ENCODE results near the gene UNKL. TPM values are rescaled to one million over a fixed set of nuclear protein-coding genes. Genes with fewer than 3 reads are reported as not detected.

The UNKL gene
- polyA plus RNA-seq, 1 experiment, result 15.4 TPM

DNA sequence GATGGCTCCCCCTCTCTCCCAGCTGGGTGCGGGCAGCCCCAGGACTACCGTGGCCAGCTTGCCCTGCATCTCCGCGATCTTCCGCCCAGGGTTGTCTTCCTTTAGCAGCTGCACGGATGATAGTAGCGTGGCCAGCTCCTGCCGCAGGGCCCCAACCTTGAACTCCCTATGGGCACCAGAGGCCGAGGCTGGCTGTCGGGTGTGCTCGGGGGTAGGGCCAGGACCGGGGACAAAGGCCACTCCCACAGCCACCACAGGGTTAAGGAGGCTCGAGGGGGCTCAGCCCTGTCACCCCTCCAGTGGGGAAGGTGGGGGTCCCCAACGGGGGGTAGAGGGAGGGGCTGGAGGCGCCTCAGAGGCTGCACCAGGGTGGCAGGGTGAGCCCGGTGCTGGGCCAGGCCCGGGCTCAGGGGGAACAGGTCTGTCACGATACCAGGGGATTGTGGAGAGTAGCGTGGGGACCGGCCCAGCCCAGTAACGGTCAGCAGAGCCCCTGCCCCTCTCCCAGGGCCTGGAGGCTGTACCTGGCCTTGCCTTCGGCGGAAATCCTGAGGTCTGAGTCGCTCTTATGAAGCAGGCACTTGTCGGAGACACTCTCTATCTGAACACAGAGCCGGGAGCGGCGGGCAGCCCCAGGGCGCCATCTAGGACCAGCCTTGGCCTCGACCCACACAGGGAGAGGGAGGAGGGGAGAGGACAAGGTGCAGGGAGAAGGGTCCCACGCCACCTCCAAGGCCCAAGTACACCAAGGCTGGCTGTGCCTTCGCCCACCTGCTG, 21.6 kb upstream of the UNKL start:
- CTCF ChIA-PET, result no interaction called here
- TF ChIP-seq, protein P1, sequence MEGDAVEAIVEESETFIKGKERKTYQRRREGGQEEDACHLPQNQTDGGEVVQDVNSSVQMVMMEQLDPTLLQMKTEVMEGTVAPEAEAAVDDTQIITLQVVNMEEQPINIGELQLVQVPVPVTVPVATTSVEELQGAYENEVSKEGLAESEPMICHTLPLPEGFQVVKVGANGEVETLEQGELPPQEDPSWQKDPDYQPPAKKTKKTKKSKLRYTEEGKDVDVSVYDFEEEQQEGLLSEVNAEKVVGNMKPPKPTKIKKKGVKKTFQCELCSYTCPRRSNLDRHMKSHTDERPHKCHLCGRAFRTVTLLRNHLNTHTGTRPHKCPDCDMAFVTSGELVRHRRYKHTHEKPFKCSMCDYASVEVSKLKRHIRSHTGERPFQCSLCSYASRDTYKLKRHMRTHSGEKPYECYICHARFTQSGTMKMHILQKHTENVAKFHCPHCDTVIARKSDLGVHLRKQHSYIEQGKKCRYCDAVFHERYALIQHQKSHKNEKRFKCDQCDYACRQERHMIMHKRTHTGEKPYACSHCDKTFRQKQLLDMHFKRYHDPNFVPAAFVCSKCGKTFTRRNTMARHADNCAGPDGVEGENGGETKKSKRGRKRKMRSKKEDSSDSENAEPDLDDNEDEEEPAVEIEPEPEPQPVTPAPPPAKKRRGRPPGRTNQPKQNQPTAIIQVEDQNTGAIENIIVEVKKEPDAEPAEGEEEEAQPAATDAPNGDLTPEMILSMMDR (IDR thresholded peaks at IDR 0.05; ENCODE audit: insufficient read depth, low read depth, low read length), result no peak
- POLR2A ChIA-PET, result no interaction called here

DNA sequence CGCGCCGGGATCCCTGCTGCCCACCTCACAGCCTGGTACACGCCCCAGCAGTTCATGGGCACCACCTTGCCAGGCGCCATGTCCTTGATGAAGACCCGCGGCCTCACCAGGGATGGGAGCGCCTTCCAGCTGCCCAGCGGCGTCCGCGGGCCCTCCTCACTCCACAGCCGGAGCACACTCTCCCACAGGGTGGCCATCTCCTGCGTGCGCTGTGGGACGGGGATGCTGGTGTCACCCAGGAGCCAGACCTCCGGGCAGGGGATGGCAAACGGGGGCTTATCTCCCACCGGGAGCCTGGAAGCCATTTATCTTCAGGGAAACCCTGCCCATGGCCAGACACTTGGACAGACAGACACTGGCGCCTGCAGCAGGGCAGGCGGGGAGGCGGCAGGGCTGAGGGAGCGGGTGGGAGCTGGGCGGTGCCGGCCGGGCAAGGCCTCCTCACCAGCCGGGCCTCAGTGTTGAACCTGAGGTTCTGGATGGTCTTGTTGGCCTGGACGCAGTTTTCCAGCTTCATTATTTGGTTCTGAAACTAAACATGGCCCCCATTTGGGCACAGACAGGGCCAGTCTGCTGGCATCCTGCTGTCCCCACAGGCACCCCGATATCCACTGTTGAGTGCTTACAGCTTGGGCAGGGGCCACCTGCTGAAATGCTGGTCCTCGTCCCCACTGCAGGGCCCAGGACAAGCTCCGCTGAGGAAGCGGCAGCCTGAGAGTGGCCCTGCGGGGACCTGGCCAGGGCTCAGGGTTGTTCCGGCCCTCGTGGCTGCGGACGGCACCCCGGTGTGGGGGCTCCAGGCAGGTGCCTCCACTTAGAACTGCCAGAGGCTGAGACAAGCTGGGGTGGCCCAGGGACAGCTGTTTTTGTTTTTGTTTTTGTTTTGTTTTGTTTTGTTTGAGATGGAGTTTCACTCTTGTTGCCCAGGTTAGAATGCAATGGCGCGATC, 20.4 kb upstream of the UNKL start:
- ChIA-PET POLR2A (no interaction called here), CTCF (no interaction called here)

More for the DNA sequence above, 21.6 kb upstream of the UNKL start:
- Histone ChIP-seq H3K27me3 (ENCODE audit: control insufficient read depth, insufficient read depth, low read length) (no peaks in the 10 kb centered on the region), H3K4me3 (ENCODE audit: low read depth, low read length) (no peak overlapping the region), H3K36me3 (ENCODE audit: control insufficient read depth, insufficient read depth, low read length) (no peaks in the 10 kb centered on the region)
- no peak for DNase-seq (ENCODE audit: low read depth)

DNA sequence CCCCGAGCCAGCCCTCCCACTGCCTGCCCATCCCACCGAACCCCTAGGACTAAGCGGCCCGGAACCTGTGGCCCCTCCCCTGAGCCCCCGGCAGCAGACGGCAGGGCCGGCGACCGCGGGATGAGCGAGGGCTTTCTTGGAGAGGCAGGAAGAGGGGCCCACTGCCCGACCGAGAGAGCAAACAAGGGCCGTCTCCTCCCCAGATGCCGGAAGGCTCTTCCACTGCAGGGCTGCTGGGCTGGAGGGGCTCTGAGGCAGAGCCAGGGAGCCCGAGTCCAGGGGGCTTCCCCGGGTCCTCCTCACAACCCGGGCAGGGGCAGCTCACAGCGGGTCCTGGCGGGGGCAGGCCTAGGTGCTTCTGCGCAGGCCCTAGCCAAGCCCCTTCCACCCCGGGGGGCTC, 19.3 kb upstream of the UNKL start:
- DNase-seq (ENCODE audit: low read depth), result no peak
- H3K4me3 ChIP-seq (ENCODE audit: low read depth, low read length), result no peak overlapping the region
- CTCF ChIA-PET, result no interaction called here
- POLR2A ChIA-PET, result no interaction called here
- TF ChIP-seq, protein P1 (IDR thresholded peaks at IDR 0.05; ENCODE audit: insufficient read depth, low read depth, low read length), result no peak
- H3K27me3 ChIP-seq (ENCODE audit: control insufficient read depth, insufficient read depth, low read length), result no peaks in the 10 kb centered on the region
- no peaks in the 10 kb centered on the region for H3K36me3 ChIP-seq (ENCODE audit: control insufficient read depth, insufficient read depth, low read length)

More for the DNA sequence above, 20.4 kb upstream of the UNKL start:
- Histone ChIP-seq H3K4me3 (ENCODE audit: low read depth, low read length) (no peak overlapping the region), H3K36me3 (ENCODE audit: control insufficient read depth, insufficient read depth, low read length) (no peaks in the 10 kb centered on the region), H3K27me3 (ENCODE audit: control insufficient read depth, insufficient read depth, low read length) (no peaks in the 10 kb centered on the region)
- TF ChIP-seq, protein P1 (IDR thresholded peaks at IDR 0.05; ENCODE audit: insufficient read depth, low read depth, low read length), result no peak
- no peak for DNase-seq (ENCODE audit: low read depth)

DNA sequence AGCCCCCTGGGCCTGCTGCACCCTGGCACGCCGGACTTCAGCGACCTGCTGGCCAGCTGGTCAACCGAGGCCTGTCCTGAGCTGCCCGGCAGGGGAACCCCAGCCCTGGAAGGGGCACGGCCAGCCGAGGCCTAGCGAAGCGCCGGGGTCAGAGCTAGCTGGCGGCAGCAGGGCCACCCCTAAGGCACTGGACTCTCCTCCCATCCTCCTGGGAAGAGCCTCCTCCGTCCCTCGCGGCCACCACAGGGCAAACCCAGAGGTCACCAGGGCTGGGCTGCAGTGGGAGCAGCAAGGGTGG, 18.7 kb upstream of the UNKL start:
- no peaks in the 10 kb centered on the region for H3K36me3 ChIP-seq (ENCODE audit: control insufficient read depth, insufficient read depth, low read length)
- TF ChIP-seq, protein P1 (IDR thresholded peaks at IDR 0.05; ENCODE audit: insufficient read depth, low read depth, low read length), result no peak
- H3K27me3 ChIP-seq (ENCODE audit: control insufficient read depth, insufficient read depth, low read length), result no peaks in the 10 kb centered on the region
- ChIA-PET POLR2A (interaction anchor here (0.6 kb wide), 1 partner anchor 21 kb away, joined by 3 read pairs; no protein-coding TSS in a partner anchor), CTCF (no interaction called here)
- DNase-seq (ENCODE audit: low read depth), result no peak
- H3K4me3 ChIP-seq (ENCODE audit: low read depth, low read length), result no peak overlapping the region
